Mesodermal cell (in vitro differentiated cells): ENCODE measurements around the gene ZNF69.
A peak's percentile ranks its signal among the peaks of the same experiment; 100 is the strongest.
"Not testable (repeated sequence)": the region's sequence is repeated elsewhere in the genome, so short reads cannot be mapped to it uniquely, and the experiment has no call there.

Experiments
- H3K27ac ChIP-seq: 2 replicates; pipeline ENCODE4 v1.7.0; 2013; ENCODE audit warnings: mild to moderate bottlenecking, low read depth, low read length, moderate library complexity; ENCODE audit not compliant: severe bottlenecking
- H3K36me3 ChIP-seq: 2 replicates; pipeline ENCODE4 v1.7.1; 2013; ENCODE audit warnings: mild to moderate bottlenecking, low read length, moderate library complexity; ENCODE audit not compliant: control insufficient read depth, insufficient read depth
- H3K4me1 ChIP-seq: one replicate; pipeline ENCODE4 v1.7.1; 2013; ENCODE audit warnings: mild to moderate bottlenecking, low read length; ENCODE audit not compliant: insufficient read depth, control insufficient read depth, poor library complexity, severe bottlenecking
- H3K4me3 ChIP-seq: 2 replicates; pipeline ENCODE4 v1.7.0; 2013; ENCODE audit warnings: low read length, control low read depth, mild to moderate bottlenecking; ENCODE audit not compliant: insufficient read depth, poor library complexity, severe bottlenecking; ENCODE audit errors: extremely low read depth
- H3K9me3 ChIP-seq: 2 replicates; pipeline ENCODE4 v1.7.1; 2013; ENCODE audit warnings: mild to moderate bottlenecking, low read length, moderate library complexity; ENCODE audit not compliant: control insufficient read depth
- WGBS, 2 experiments: methylation state at CpG; one replicate each; pipeline ENCODE4 v1.1.5; 2013; ENCODE audit warnings: missing lambda C conversion rate in 2 of 2; ENCODE audit not compliant: insufficient coverage in 2 of 2; 5-methylcytosine and 5-hydroxymethylcytosine counted together

The ZNF69 gene

GRCh38 chr19:11867766-11868165 lies 19.8 kb upstream of the ZNF69 start:
- not testable (repeated sequence) for H3K36me3 ChIP-seq, H3K4me1 ChIP-seq, H3K4me3 ChIP-seq, H3K27ac ChIP-seq
- peaks cover 43% of the 10 kb centered on the region for H3K9me3 ChIP-seq
- 85 to 95% methylated on average over 2 to 4 of the region's 4 CpGs for WGBS, 2 experiments

GRCh38 chr19:11868188-11868587 lies 19.4 kb upstream of the ZNF69 start:
- H3K36me3 ChIP-seq, result peaks cover 4% of the 10 kb centered on the region
- 88 to 89% methylated on average over 6 to 7 of the region's 8 CpGs for WGBS, 2 experiments
- no peaks in the 10 kb centered on the region for H3K4me1 ChIP-seq
- no peak overlapping the region for H3K4me3 ChIP-seq
- H3K27ac ChIP-seq, result no peak overlapping the region
- peaks cover 43% of the 10 kb centered on the region for H3K9me3 ChIP-seq

- H3K4me1 ChIP-seq, result no peaks in the 10 kb centered on the region
- no peaks in the 10 kb centered on the region for H3K36me3 ChIP-seq
- 83 to 88% methylated on average over 8 of the region's 9 CpGs for WGBS, 2 experiments
- H3K9me3 ChIP-seq, result peaks cover 26% of the 10 kb centered on the region
- H3K27ac ChIP-seq, result no peak overlapping the region
- no peak overlapping the region for H3K4me3 ChIP-seq
Observed at GRCh38 chr19:11872624-11873023, 15.0 kb upstream of the ZNF69 start.

- WGBS, 2 experiments, result no CpG with 5 or more reads among the region's 1 CpG
- Histone ChIP-seq H3K27ac (no peak overlapping the region), H3K9me3 (peaks cover 15% of the 10 kb centered on the region), H3K4me3 (no peak overlapping the region), H3K36me3 (no peaks in the 10 kb centered on the region), H3K4me1 (no peaks in the 10 kb centered on the region)
Observed at GRCh38 chr19:11873762-11874161, 13.8 kb upstream of the ZNF69 start.

GRCh38 chr19:11879687-11880266 lies 7.8 kb upstream of the ZNF69 start:
- WGBS, 2 experiments, result 57 to 84% methylated on average over 5 to 16 of the region's 16 CpGs
- H3K4me3 ChIP-seq, H3K27ac ChIP-seq, H3K4me1 ChIP-seq, H3K36me3 ChIP-seq: not testable (repeated sequence)
- peaks cover 10% of the 10 kb centered on the region for H3K9me3 ChIP-seq

GRCh38 chr19:11880598-11880997 lies 7.0 kb upstream of the ZNF69 start:
- Histone ChIP-seq H3K27ac (no peak overlapping the region), H3K36me3 (no peaks in the 10 kb centered on the region), H3K4me1 (no peaks in the 10 kb centered on the region), H3K4me3 (no peak overlapping the region), H3K9me3 (peaks cover 13% of the 10 kb centered on the region)
- 90 to 91% methylated on average over 8 to 12 of the region's 12 CpGs for WGBS, 2 experiments

GRCh38 chr19:11881151-11881800 lies 6.3 kb upstream of the ZNF69 start:
- no peaks in the 10 kb centered on the region for H3K4me1 ChIP-seq
- H3K36me3 ChIP-seq, result no peaks in the 10 kb centered on the region
- H3K9me3 ChIP-seq, result peaks cover 17% of the 10 kb centered on the region
- no peak overlapping the region for H3K4me3 ChIP-seq
- 15 to 29% methylated on average over 5 to 9 of the region's 10 CpGs for WGBS, 2 experiments
- no peak overlapping the region for H3K27ac ChIP-seq

- Histone ChIP-seq H3K36me3 (no peaks in the 10 kb centered on the region), H3K4me1 (no peaks in the 10 kb centered on the region), H3K4me3 (no peak overlapping the region), H3K27ac (no peak overlapping the region), H3K9me3 (peaks cover 19% of the 10 kb centered on the region)
- WGBS, 2 experiments, result no CpG with 5 or more reads among the region's 2 CpGs
Observed at GRCh38 chr19:11882606-11883005, 5.0 kb upstream of the ZNF69 start.

- WGBS, 2 experiments, result 55 to 75% methylated on average over 3 to 6 of the region's 7 CpGs
- H3K9me3 ChIP-seq, result peaks cover 19% of the 10 kb centered on the region
- no peaks in the 10 kb centered on the region for H3K4me1 ChIP-seq
- peaks cover 21% of the 10 kb centered on the region for H3K36me3 ChIP-seq
- H3K27ac ChIP-seq, result peak overlapping the region; percentile 95
- H3K4me3 ChIP-seq, result no peak overlapping the region
Observed at GRCh38 chr19:11887234-11887610, 360 bp upstream of the ZNF69 start.

- Histone ChIP-seq H3K36me3 (peaks cover 44% of the 10 kb centered on the region), H3K9me3 (peaks cover 40% of the 10 kb centered on the region)
- H3K27ac ChIP-seq, H3K4me1 ChIP-seq, H3K4me3 ChIP-seq: not testable (repeated sequence)
- 46 to 64% methylated on average over 3 to 4 of the region's 6 CpGs for WGBS, 2 experiments
Observed at GRCh38 chr19:11889901-11890300, 2.3 kb downstream of the ZNF69 start.

- 97 to 100% methylated on average over 4 to 5 of the region's 5 CpGs for WGBS, 2 experiments
- H3K27ac ChIP-seq, result no peak overlapping the region
- peaks cover 51% of the 10 kb centered on the region for H3K36me3 ChIP-seq
- H3K4me1 ChIP-seq, result no peaks in the 10 kb centered on the region
- H3K4me3 ChIP-seq, result no peak overlapping the region
- peaks cover 41% of the 10 kb centered on the region for H3K9me3 ChIP-seq
Observed at GRCh38 chr19:11890634-11891033, 3.1 kb downstream of the ZNF69 start.
